VCaP (cell line): ENCODE data around the gene PIGX.

Source experiments
- H3K27ac ChIP-seq: fragments of 450-650 bp; 2 replicates; pipeline ENCODE4 v1.5.1; 2017
- CTCF ChIP-seq: fragments of 450-650 bp; conservative IDR thresholded peaks from 2 replicates; pipeline ENCODE4 v1.5.1; 2017; ENCODE audit warnings: mild to moderate bottlenecking, moderate library complexity

Gene PIGX

DNA sequence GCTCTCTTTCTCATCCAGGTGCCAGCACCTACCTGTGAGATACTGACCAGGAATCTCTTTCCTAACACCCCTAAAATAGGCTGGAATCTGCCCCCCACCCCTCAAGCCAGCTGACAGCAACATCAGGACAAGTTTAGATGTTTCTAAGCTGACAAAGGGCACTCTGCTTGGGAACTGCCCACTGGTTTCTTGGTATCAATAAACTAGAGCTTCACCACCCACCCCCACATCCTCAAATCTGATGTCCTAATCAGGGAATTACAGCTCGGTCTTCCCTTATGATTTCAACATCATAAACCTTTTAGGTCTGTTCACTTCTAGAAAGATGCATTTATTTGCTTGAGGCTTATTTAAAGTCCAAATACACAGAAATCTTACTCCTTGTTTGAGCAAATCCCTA, 34.8 kb upstream of the PIGX start:
- H3K27ac ChIP-seq: no peak overlapping the region
- no peak for TF ChIP-seq CTCF

DNA sequence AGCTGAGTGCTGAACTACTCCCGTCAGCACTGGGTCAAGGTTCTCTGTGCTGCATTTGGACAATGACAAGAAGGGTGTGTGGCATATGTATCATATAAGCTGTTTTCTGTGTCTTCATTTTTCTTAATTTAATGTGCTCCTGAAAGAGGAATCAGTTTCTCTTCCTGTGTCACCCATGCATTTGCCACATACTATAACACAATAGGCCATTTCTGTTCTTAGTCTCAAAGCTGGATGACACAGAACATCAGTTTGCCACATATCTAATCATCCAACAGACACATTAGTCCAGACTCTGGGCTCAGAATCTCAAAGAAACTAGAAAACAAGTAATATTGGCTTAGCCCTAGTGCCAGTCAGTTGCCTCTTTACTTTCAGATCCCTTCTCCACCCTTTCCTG, 34.2 kb upstream of the PIGX start:
- TF ChIP-seq CTCF: no peak
- H3K27ac ChIP-seq: no peak overlapping the region

DNA sequence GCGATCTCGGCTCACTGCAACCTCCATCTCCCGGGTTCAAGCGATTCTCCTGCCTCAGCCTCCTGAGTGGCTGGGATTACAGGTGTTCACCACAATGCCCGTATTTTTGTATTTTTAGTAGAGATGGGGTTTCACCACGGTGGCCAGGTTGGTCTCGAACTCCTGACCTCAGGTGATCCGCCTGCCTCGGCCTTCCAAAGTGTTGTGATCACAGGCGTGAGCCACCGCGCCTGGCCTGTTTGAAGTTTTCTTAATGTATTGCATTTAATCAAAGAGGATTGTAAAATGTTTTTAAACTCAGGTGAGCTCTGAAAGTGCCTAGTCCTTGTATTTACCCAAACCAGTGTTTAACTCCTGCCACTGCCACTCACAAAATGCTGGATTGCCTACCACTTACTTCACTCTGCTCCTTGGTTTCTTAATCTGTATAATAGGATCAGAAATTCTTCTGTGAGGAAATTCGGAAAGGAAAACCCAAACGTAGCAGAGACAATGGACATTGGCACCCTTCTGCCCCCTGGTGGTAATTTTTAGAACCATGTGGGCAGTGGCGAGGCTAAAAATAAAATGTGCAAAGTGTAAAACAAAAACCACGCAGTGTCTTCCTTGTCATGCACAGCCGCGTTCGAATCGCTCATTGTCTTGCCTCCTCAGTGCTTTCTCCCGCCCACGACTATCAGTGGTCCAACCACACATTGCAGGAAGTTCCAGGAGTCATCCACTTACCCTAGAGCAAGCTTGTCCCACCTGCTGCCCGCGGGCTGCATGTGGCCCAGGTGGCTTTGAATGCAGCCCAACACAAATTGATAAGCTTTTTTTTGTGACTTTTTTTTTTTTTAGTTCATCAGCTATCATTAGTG, 27.4 kb upstream of the PIGX start:
- TF ChIP-seq CTCF: peak; percentile 88
- no peak overlapping the region for H3K27ac ChIP-seq

- no peak overlapping the region for H3K27ac ChIP-seq
- no peak for TF ChIP-seq CTCF
Measured at GRCh38 chr3:196686436-196686835, 25.7 kb upstream of the PIGX start.

GRCh38 chr3:196688349-196688748, 23.8 kb upstream of the PIGX start:
- H3K27ac ChIP-seq: no peak overlapping the region
- no peak for TF ChIP-seq CTCF

- H3K27ac ChIP-seq: no peak overlapping the region
- no peak for TF ChIP-seq CTCF
Measured at GRCh38 chr3:196689941-196690660, 22.1 kb upstream of the PIGX start.

GRCh38 chr3:196691386-196691785, 20.8 kb upstream of the PIGX start:
- no peak overlapping the region for H3K27ac ChIP-seq
- no peak for TF ChIP-seq CTCF
